HepG2 (cell line): ENCODE results near the gene CNPY4. TPM values are rescaled to one million over a fixed set of nuclear protein-coding genes. Genes with fewer than 3 reads are reported as not detected.

Experiments
- ARHGAP35 ChIP-seq: sonication (generic); formaldehyde crosslinking; IDR thresholded peaks from 2 replicates; pipeline ENCODE4 v1.9.0; 2022; ENCODE audit warnings: mild to moderate bottlenecking, inconsistent platforms, moderate library complexity, missing genetic modification reagents, borderline replicate concordance
- ARID2 ChIP-seq: sonication (generic); formaldehyde crosslinking; IDR thresholded peaks from 2 replicates; pipeline ENCODE4 v1.8.1; 2022; ENCODE audit warnings: mild to moderate bottlenecking, missing genetic modification reagents, borderline replicate concordance
- DRAP1 ChIP-seq: IDR thresholded peaks from 2 replicates; pipeline ENCODE4 v1.6.1; 2016; ENCODE audit warnings: missing genetic modification reagents, missing compliant biosample characterization
- GFI1 ChIP-seq: sonication (generic); formaldehyde crosslinking; IDR thresholded peaks from 2 replicates; pipeline ENCODE4 v1.5.0; 2020; ENCODE audit warnings: missing genetic modification reagents, mild to moderate bottlenecking, borderline replicate concordance
- KDM3A ChIP-seq: IDR thresholded peaks from 2 replicates; pipeline ENCODE4 v1.6.1; 2018; ENCODE audit warnings: low read depth, missing compliant biosample characterization
- MXD3 ChIP-seq: IDR thresholded peaks from 2 replicates; pipeline ENCODE4 v1.6.1; 2016; ENCODE audit warnings: mild to moderate bottlenecking, missing biosample characterization, missing genetic modification reagents
- NRL ChIP-seq: sonication (generic); formaldehyde crosslinking; IDR thresholded peaks from 2 replicates; pipeline ENCODE4 v1.5.0; 2020; ENCODE audit warnings: missing genetic modification reagents, mild to moderate bottlenecking, moderate library complexity, borderline replicate concordance
- PAX8 ChIP-seq: sonication (generic); formaldehyde crosslinking; IDR thresholded peaks from 2 replicates; pipeline ENCODE4 v1.8.0; 2022; ENCODE audit warnings: mild to moderate bottlenecking, missing genetic modification reagents, borderline replicate concordance
- POLR2A ChIP-seq, 2 experiments: IDR thresholded peaks; 2 replicates each; pipeline ENCODE4 v1.6.1; 2011; ENCODE audit warnings: low read depth in 2 of 2, low read length in 2 of 2, mild to moderate bottlenecking in 1 of 2, moderate library complexity in 1 of 2; ENCODE audit not compliant: insufficient read depth in 1 of 2
- RXRA ChIP-seq: sonication (generic); formaldehyde crosslinking; IDR thresholded peaks from 2 replicates; pipeline ENCODE4 v1.5.1; 2020; ENCODE audit warnings: missing genetic modification reagents
- SAP130 ChIP-seq: IDR thresholded peaks from 2 replicates; pipeline ENCODE4 v1.6.1; 2016; ENCODE audit warnings: low read depth
- SIX1 ChIP-seq: sonication (generic); formaldehyde crosslinking; IDR thresholded peaks from 2 replicates; pipeline ENCODE4 v1.4.0; 2020; ENCODE audit warnings: missing genetic modification reagents, borderline replicate concordance
- SRY ChIP-seq: sonication (generic); formaldehyde crosslinking; IDR thresholded peaks from 2 replicates; pipeline ENCODE4 v1.8.0; 2022; ENCODE audit warnings: mild to moderate bottlenecking, missing genetic modification reagents
- TMF1 ChIP-seq: sonication (generic); formaldehyde crosslinking; IDR thresholded peaks from 2 replicates; pipeline ENCODE4 v1.8.1; 2022; ENCODE audit warnings: low read depth, missing genetic modification reagents
- ZBTB7B ChIP-seq: sonication (generic); formaldehyde crosslinking; IDR thresholded peaks from 2 replicates; pipeline ENCODE4 v1.4.0; 2020; ENCODE audit warnings: missing genetic modification reagents
- ZC3H13 ChIP-seq: sonication (generic); formaldehyde crosslinking; IDR thresholded peaks from 2 replicates; pipeline ENCODE4 v1.8.1; 2023; ENCODE audit warnings: mild to moderate bottlenecking, missing genetic modification reagents, moderate library complexity
- ZNF501 ChIP-seq: sonication (generic); formaldehyde crosslinking; IDR thresholded peaks from 2 replicates; pipeline ENCODE4 v1.5.1; 2020; ENCODE audit warnings: mild to moderate bottlenecking, moderate library complexity, missing genetic modification reagents
- ZNF549 ChIP-seq: sonication (generic); formaldehyde crosslinking; IDR thresholded peaks from 2 replicates; pipeline ENCODE4 v1.5.0; 2020; ENCODE audit warnings: missing genetic modification reagents
- ZNF558 ChIP-seq: sonication (generic); formaldehyde crosslinking; IDR thresholded peaks from 2 replicates; pipeline ENCODE4 v1.9.0; 2022; ENCODE audit warnings: mild to moderate bottlenecking, missing genetic modification reagents, borderline replicate concordance
- ZNF562 ChIP-seq: sonication (generic); formaldehyde crosslinking; IDR thresholded peaks from 2 replicates; pipeline ENCODE4 v1.8.0; 2022; ENCODE audit warnings: missing genetic modification reagents, borderline replicate concordance
- ZNF598 ChIP-seq: sonication (generic); formaldehyde crosslinking; IDR thresholded peaks from 2 replicates; pipeline ENCODE4 v1.5.1; 2020; ENCODE audit warnings: mild to moderate bottlenecking, missing genetic modification reagents, borderline replicate concordance
- ZNF614 ChIP-seq: IDR thresholded peaks from 2 replicates; pipeline ENCODE4 v1.6.1; 2018; ENCODE audit warnings: missing biosample characterization, missing genetic modification reagents, inconsistent platforms, borderline replicate concordance
- ZNF746 ChIP-seq: sonication (generic); formaldehyde crosslinking; IDR thresholded peaks from 2 replicates; pipeline ENCODE4 v1.8.0; 2022; ENCODE audit warnings: mild to moderate bottlenecking, missing genetic modification reagents
- ZNF780A ChIP-seq: sonication (generic); formaldehyde crosslinking; IDR thresholded peaks from 2 replicates; pipeline ENCODE4 v1.8.0; 2022; ENCODE audit warnings: mild to moderate bottlenecking, missing genetic modification reagents, moderate library complexity
- ZNF839 ChIP-seq: sonication (generic); formaldehyde crosslinking; IDR thresholded peaks from 2 replicates; pipeline ENCODE4 v1.4.0; 2020; ENCODE audit warnings: missing genetic modification reagents, mild to moderate bottlenecking, borderline replicate concordance
- polyA plus RNA-seq, 8 experiments: library from polyadenylated mRNA; depleted of rRNA in 3 of 8; stranded (reverse) in 7 of 8; unstranded in 1 of 8; fragments of >200 nt; fragmentation: Illumina TruSeq in 4 of 8; extraction: Trizol in 4 of 8; gene quantifications; 2 replicates each; pipeline versions ENCODE4 v1.2.1 to v1.2.3, GENCODE V29; 2011 to 2016; ENCODE audit warnings: low read depth in 4 of 8, missing spikeins in 1 of 8, mixed read lengths in 1 of 8; ENCODE audit not compliant: insufficient read depth in 1 of 8
- total RNA-seq, 5 experiments: library from RNA; depleted of rRNA; stranded (reverse); fragments of >200 nt; fragmentation: Illumina TruSeq; extraction: Trizol; gene quantifications; 2 replicates each; pipeline ENCODE4 v1.2.3, GENCODE V29; 2016; ENCODE audit warnings: low read depth in 1 of 5
- TF ChIP-seq, protein P1 (sequence below): sonication (generic); formaldehyde crosslinking; IDR thresholded peaks from 2 replicates; pipeline ENCODE4 v1.5.0; 2020; ENCODE audit warnings: missing genetic modification reagents
- TF ChIP-seq, protein P2 (sequence below): sonication (generic); formaldehyde crosslinking; IDR thresholded peaks from 2 replicates; pipeline ENCODE4 v1.5.0; 2020; ENCODE audit warnings: mild to moderate bottlenecking, missing genetic modification reagents, borderline replicate concordance

The CNPY4 gene
- total and polyA plus RNA-seq, 2 of the 13 experiments (the other 11 are each of a cell fraction or from before 2014, with no cell fraction given): 6.2 to 12.7 TPM

DNA sequence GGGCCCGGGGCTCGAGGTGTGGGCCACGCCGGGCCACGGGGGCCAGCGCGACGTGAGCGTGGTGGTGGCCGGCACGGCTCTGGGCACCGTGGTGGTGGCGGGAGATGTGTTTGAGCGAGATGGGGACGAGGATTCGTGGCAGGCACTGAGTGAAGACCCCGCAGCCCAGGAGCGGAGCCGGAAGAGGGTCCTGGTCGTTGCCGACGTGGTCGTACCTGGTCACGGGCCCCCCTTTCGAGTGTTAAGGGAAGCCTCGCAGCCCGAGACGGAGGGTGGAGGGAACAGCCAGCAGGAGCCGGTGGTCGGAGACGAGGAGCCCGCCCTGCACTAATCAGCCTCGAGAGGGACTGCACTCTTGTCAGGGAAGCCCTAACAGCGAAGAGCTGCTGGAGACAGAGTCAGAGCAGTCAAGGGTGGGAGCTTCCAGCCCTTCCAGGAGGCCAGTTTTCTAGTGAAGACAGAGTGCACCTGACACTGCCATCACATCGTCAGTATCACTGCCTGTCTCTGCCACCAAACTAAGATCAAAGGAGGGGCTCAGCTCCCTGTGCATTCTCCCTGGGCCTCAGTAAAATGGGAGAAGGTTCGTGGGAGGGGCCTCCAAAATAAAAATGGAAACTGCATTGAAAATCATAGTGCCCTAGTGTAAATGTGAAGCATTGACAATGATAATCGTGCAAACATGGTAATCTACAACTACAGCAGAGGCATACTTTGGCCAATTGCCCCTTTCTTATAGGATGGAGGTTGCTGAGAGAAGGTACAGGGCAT lies 8.6 kb downstream of the CNPY4 start (continued):
- TF ChIP-seq NRL (0 out of 2 replicates have a peak, but pooled peaks have one; percentile 24), ZNF562 (no peak), POLR2A (IDR thresholded peaks at IDR 0.05; ENCODE audit: insufficient read depth in 1 of 2, low read depth in 2 of 2, low read length in 2 of 2) (0 out of 4 replicates have a peak, but pooled peaks of 1 of the 2 experiments have one; percentile 32), ZBTB7B (CRISPR knock-in tag) (peak; percentile 36), ARID2 (CRISPR knock-in tag) (no peak), MXD3 (CRISPR knock-in tag) (no peak), ZNF558 (CRISPR knock-in tag) (no peak), ZNF614 (CRISPR knock-in tag) (no peak), RXRA (CRISPR knock-in tag) (0 out of 2 replicates have a peak, but pooled peaks have one; percentile 12), ARHGAP35 (peak; percentile 18; the same call in 1 of the 2 replicates), SAP130 (CRISPR knock-in tag) (peak; percentile 9; the same call in 1 of the 2 replicates), TMF1 (CRISPR knock-in tag) (no peak), ZNF746 (peak; percentile 51; the same call in 1 of the 2 replicates), KDM3A (CRISPR knock-in tag) (no peak), ZC3H13 (CRISPR knock-in tag) (0 out of 2 replicates have a peak, but pooled peaks have one; percentile 37), ZNF839 (CRISPR knock-in tag) (0 out of 2 replicates have a peak, but pooled peaks have one; percentile 27), SIX1 (CRISPR knock-in tag) (no peak), PAX8 (CRISPR knock-in tag) (0 out of 2 replicates have a peak, but pooled peaks have one; percentile 27), ZNF549 (CRISPR knock-in tag) (no peak), SRY (CRISPR knock-in tag) (peak; percentile 72; the same call in 1 of the 2 replicates), ZNF598 (CRISPR knock-in tag) (peak; percentile 66; the same call in 1 of the 2 replicates), ZNF501 (CRISPR knock-in tag) (peak; percentile 62), ZNF780A (CRISPR knock-in tag) (0 out of 2 replicates have a peak, but pooled peaks have one; percentile 7), GFI1 (CRISPR knock-in tag) (no peak), DRAP1 (peak; percentile 26; the same call in 1 of the 2 replicates)
- TF ChIP-seq, protein P1, sequence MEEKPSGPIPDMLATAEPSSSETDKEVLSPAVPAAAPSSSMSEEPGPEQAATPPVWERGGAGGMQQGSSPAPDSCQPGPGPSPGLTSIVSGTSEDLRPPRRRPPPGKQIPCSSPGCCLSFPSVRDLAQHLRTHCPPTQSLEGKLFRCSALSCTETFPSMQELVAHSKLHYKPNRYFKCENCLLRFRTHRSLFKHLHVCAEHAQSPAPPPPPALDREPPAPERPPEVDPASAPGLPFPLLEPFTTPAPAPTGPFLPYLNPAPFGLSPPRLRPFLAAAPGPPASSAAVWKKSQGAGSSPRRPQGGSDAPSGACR (CRISPR knock-in tag): no peak
- TF ChIP-seq, protein P2, sequence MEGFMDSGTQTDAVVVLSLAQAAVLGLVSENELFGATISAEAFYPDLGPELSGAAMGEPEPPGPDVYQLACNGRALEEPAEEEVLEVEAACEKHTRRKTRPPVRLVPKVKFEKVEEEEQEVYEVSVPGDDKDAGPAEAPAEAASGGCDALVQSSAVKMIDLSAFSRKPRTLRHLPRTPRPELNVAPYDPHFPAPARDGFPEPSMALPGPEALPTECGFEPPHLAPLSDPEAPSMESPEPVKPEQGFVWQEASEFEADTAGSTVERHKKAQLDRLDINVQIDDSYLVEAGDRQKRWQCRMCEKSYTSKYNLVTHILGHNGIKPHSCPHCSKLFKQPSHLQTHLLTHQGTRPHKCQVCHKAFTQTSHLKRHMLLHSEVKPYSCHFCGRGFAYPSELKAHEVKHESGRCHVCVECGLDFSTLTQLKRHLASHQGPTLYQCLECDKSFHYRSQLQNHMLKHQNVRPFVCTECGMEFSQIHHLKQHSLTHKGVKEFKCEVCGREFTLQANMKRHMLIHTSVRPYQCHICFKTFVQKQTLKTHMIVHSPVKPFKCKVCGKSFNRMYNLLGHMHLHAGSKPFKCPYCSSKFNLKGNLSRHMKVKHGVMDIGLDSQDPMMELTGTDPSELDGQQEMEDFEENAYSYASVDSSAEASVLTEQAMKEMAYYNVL (CRISPR knock-in tag): 0 out of 2 replicates have a peak, but pooled peaks have one; percentile 5
